HL-60 (cell line): ENCODE results near the gene DEGS2.

Experiments used
- DNase-seq, 2 experiments: peaks; one replicate each; pipeline ENCODE4 v3.0.0-alpha.2; 2010 to 2020; ENCODE audit warnings: low read depth in 1 of 2, low spot score in 1 of 2
- H3K27ac ChIP-seq: fragments of 250-450 bp; sonication (Bioruptor Pico); replicated peaks from 2 replicates; pipeline ENCODE4 v1.5.1; 2020; ENCODE audit warnings: mild to moderate bottlenecking, moderate library complexity
- H3K27me3 ChIP-seq: fragments of 250-450 bp; sonication (Bioruptor Pico); 2 replicates; pipeline ENCODE4 v1.5.1; 2021; ENCODE audit warnings: mild to moderate bottlenecking, moderate library complexity; ENCODE audit not compliant: insufficient read depth, poor library complexity, severe bottlenecking
- H3K4me3 ChIP-seq: replicated peaks from 2 replicates; pipeline ENCODE4 v1.5.1; 2011; ENCODE audit warnings: mild to moderate bottlenecking, control low read depth, low read length; ENCODE audit not compliant: insufficient read depth
- GABPA ChIP-seq: IDR thresholded peaks from 2 replicates; pipeline ENCODE4 v1.6.1; 2012; ENCODE audit warnings: low read depth
- POLR2AphosphoS5 ChIP-seq: IDR thresholded peaks from 2 replicates; pipeline ENCODE4 v1.6.1; 2012; ENCODE audit warnings: low read depth
- SPI1 ChIP-seq: IDR thresholded peaks from 2 replicates; pipeline ENCODE4 v1.6.1; 2012; ENCODE audit warnings: low read depth, mild to moderate bottlenecking, borderline replicate concordance
- TF ChIP-seq, protein P1 (sequence below): IDR thresholded peaks from 2 replicates; pipeline ENCODE4 v1.6.1; 2012; ENCODE audit warnings: low read depth; ENCODE audit not compliant: insufficient replicate concordance
- TF ChIP-seq, protein P2 (sequence below): IDR thresholded peaks from one replicate; pipeline ENCODE4 v1.5.1; 2011; ENCODE audit warnings: low read length, control low read depth, inconsistent platforms; ENCODE audit not compliant: insufficient read depth

Gene DEGS2

DNA sequence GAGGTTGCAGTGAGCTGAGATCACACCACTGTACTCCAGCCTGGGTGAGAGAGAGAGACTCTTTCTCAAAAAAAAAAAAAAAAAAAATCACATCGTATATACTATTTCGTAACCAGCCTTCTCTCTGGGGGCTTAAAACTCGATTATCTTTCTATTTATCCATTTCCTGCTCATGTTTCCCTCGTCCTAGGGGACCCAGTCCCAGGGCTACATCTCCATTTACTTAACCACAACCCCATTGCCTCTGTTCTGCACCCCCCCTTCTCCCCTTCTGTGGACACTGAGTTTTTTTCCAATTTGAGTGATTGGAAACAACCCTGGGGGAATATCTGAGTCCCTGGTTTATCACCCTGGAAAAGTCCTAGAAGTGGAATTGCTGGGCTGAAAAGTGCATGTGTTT lies 43.3 kb upstream of the DEGS2 start:
- Histone ChIP-seq H3K27me3 (no peaks in the 10 kb centered on the region), H3K27ac (no peak overlapping the region), H3K4me3 (no peak overlapping the region)
- no peak for DNase-seq
- TF ChIP-seq GABPA, result no peak

DNA sequence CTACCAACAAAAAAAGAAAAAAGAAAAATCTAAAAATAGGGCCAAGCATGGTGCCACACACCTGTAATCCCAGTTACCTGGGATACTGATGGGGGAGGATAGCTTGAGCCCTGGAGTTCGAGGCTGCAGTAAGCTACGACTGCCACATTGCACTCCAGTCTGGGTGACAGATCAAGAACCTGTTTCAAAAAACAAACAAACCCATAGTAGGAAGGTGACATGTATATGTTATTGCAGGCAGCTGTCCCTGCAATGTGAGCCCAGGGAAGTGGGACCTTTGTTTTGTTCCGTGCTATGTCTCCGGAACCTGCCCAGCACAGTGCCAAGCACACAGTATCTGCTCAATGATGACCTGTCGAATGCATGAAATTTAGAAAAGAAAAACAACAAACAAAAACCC lies 42.3 kb upstream of the DEGS2 start:
- no peak overlapping the region for H3K27ac ChIP-seq
- no peak overlapping the region for H3K4me3 ChIP-seq
- TF ChIP-seq, protein P1, sequence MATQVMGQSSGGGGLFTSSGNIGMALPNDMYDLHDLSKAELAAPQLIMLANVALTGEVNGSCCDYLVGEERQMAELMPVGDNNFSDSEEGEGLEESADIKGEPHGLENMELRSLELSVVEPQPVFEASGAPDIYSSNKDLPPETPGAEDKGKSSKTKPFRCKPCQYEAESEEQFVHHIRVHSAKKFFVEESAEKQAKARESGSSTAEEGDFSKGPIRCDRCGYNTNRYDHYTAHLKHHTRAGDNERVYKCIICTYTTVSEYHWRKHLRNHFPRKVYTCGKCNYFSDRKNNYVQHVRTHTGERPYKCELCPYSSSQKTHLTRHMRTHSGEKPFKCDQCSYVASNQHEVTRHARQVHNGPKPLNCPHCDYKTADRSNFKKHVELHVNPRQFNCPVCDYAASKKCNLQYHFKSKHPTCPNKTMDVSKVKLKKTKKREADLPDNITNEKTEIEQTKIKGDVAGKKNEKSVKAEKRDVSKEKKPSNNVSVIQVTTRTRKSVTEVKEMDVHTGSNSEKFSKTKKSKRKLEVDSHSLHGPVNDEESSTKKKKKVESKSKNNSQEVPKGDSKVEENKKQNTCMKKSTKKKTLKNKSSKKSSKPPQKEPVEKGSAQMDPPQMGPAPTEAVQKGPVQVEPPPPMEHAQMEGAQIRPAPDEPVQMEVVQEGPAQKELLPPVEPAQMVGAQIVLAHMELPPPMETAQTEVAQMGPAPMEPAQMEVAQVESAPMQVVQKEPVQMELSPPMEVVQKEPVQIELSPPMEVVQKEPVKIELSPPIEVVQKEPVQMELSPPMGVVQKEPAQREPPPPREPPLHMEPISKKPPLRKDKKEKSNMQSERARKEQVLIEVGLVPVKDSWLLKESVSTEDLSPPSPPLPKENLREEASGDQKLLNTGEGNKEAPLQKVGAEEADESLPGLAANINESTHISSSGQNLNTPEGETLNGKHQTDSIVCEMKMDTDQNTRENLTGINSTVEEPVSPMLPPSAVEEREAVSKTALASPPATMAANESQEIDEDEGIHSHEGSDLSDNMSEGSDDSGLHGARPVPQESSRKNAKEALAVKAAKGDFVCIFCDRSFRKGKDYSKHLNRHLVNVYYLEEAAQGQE, result no peak
- TF ChIP-seq SPI1, result no peak
- no peak for TF ChIP-seq GABPA
- TF ChIP-seq POLR2AphosphoS5, result no peak
- TF ChIP-seq, protein P2, sequence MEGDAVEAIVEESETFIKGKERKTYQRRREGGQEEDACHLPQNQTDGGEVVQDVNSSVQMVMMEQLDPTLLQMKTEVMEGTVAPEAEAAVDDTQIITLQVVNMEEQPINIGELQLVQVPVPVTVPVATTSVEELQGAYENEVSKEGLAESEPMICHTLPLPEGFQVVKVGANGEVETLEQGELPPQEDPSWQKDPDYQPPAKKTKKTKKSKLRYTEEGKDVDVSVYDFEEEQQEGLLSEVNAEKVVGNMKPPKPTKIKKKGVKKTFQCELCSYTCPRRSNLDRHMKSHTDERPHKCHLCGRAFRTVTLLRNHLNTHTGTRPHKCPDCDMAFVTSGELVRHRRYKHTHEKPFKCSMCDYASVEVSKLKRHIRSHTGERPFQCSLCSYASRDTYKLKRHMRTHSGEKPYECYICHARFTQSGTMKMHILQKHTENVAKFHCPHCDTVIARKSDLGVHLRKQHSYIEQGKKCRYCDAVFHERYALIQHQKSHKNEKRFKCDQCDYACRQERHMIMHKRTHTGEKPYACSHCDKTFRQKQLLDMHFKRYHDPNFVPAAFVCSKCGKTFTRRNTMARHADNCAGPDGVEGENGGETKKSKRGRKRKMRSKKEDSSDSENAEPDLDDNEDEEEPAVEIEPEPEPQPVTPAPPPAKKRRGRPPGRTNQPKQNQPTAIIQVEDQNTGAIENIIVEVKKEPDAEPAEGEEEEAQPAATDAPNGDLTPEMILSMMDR, result no peak
- H3K27me3 ChIP-seq, result no peaks in the 10 kb centered on the region
- no peak for DNase-seq

DNA sequence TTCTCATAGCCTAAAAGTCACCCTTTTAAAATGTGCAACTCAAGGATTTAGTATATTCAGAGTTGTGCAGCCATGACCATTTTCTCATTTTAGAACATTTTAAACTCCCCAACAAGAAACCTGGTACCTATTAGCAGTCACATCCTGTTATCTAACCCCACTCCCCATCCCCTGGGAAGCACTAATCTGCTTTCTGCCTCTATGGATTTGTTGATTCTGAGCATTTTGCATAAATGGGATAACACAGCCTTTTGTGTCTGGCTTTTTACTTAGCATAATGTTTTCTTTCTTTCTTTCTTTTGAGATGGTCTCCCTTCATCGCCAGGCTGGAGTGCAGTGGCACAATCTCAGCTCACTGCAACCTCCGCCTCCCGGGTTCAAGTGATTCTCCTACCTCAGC lies 40.9 kb upstream of the DEGS2 start:
- TF ChIP-seq, protein P2, result no peak
- TF ChIP-seq POLR2AphosphoS5 (no peak), GABPA (no peak), SPI1 (no peak)
- DNase-seq, result no peak
- H3K27ac ChIP-seq, result no peak overlapping the region
- H3K4me3 ChIP-seq, result no peak overlapping the region
- no peaks in the 10 kb centered on the region for H3K27me3 ChIP-seq

DNA sequence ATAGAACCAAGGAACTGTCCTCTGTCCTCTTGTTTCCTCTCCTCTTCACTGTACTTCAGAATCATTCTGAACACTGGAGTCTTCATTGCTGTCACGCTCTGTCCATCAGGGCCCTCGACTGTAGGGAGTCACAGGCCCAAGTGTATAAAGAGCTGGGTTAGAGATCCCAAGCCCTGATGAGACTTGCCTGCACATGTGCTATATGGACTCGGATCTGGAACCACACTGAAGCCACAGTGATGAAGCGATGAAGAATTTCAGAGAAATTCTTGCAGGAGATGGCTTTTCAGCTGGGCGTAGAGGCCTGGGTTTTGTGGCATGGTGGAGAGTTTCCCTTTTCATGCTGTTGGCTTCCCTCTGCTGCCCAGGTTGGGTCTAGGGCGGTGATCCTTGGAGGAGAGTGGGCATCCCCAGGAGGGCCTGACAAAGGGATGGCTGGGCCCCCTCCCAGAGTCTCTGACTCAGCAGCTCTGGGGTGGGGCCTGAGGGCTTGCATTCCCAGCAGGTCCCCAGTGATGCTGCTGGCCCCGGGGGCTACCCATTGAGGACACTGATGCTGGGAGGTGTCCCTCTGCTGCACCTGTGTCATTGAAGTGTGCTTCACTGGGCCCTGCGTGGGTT lies 39.9 kb upstream of the DEGS2 start:
- Histone ChIP-seq H3K27me3 (no peaks in the 10 kb centered on the region), H3K4me3 (no peak overlapping the region), H3K27ac (no peak overlapping the region)
- no peak for DNase-seq
- TF ChIP-seq POLR2AphosphoS5 (no peak), SPI1 (no peak), GABPA (no peak)
- TF ChIP-seq, protein P2, result no peak
- TF ChIP-seq, protein P1, result no peak
